ENCODE results near the gene HPN.
A peak's percentile ranks its signal among the peaks of the same experiment; 100 is the strongest.

Gene HPN

DNA sequence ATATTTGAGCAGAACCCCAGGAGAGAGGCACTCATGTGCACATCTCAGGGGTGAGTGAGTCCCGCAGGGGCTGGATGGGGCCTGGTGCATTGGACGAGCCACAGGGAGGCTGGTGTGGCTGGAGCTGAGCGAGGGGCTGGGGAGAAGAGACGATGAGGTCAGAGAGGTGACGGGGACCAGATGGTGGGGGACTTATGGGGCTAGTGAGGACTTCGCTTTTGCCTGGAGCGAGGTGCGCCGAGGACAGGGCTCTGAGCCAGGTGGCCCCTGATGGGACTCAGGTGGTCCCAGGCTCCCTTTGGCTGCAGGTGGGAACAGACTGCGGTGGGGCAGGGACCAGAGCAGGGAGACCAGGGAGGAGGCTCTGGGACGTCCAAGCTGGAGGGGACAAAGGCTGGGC lies 67.2 kb downstream of the HPN start:
- no peak for DNase-seq

DNA sequence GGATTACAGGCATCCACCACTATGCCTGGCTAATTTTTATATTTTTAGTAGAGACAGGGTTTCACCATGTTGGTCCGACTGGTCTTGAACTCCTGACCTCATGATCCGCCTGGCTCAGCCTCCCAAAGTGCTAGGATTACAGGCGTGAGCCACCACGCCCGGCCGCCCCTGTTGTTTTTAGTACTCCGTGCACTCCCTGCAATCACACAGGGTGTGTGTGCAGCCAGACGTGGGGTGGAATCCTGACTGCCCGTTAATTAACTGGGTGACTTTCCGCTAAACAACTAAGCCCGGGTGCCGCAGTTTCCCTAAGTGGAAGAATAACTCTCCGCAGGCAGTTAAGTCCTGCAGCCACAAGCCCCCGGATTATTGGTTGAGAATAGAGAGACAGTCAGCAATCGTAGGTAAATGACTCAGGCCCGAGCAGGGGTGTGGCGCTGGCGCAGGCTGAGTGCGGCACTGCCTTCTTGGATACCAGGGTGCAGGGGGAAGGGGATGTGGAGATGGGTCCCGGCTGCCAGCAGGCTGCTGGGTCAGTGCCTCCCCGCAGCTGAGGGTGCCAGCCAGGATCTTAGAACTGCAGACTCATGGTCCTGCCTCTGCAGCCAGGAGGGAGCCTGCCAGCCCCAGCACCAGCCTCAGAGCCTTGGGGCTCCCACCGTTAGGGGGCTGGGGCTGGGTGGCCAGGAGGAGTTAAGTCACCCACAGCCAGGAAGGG lies 68.0 kb downstream of the HPN start:
- no peak for DNase-seq

DNA sequence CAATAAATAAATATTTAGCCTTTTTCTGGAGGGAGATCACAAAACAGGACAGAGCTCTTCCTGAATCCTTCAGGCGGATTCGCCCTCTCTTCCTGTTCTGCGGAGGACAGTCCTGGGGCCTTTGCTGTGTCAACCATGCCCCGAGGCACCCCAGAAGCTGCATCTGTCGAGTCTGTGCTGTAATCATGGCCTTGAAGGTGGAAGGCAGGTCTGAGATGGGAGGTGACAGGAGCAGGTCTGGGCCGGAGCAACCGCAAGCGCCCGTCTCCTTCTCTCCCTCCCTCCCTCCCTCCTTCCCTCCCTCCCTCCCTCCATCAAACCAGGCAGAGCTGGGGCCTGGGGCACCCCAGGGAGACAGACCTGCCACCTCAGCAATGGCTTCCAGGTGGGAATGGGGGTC lies 69.5 kb downstream of the HPN start:
- no peak for DNase-seq

DNA sequence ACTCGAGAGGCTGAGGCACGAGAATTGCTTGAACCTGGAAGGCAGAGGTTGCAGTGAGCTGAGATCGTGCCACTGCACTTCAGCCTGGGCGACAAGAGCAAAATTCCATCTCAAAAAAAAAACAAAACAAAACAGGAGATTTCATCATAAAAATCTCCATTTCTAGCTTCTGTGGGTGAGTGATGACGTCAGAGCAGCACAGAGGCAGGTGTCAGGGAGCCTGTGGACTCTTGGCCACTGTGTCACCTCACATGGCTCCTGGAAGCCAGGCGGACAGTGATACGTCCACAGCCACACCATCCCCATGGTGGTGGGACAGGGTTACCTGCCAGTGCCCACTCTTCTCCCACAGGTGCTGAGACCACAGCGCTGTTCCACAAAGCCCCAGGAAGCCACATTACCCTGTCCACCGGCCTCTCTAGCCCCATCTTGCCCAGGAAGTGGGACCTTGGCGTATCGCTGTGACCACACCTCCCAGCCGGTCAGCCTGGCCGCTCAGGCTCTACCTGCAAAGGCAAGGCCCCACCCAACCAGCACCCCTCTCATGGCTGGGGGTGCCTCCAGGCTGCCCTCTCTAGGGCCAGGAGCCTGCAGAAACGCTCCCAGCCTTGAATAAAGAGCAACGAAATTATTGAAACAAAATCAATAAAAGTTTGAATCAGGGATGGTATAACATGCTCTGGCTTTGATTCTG lies 71.6 kb downstream of the HPN start:
- no peak for DNase-seq

DNA sequence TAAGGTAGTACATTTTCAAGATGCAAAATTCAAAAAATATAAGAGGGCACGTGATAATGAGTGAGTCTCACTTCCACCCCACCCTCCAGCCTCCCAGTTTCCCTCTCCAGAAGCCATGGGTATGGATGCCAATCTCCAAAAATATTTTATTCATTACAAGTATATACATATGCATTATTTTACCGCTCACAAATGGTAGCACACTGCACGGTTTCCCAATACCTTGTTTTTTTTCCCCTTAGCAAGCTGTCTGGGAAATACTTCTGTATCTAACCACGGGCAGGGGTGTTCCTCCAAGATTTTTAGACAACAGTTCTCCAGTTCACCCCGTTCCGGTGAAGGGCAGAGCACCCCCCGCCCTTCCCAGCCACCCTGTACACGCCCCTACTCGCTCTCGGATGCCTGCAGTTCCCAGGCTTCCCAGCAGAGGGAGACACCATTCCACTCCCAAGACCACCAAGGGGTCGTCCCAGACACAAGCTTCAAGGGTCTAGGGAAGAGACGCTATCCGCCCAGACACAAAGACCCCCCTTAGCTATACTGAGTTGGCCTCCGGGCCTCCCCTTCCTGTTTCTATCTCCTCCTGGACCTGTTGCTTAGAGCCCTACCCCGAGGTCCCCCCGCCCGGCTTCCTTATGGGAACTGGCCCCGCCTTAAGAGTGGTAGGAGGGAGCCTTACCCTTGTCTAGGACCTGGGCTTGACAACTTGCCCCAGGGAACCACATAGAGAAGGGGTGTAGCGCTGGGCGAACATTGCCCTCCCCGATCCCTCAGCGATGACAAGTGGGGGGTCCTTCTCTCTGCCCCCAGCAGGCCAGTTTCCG lies 73.0 kb downstream of the HPN start:
- peak; percentile 85 for DNase-seq

DNA sequence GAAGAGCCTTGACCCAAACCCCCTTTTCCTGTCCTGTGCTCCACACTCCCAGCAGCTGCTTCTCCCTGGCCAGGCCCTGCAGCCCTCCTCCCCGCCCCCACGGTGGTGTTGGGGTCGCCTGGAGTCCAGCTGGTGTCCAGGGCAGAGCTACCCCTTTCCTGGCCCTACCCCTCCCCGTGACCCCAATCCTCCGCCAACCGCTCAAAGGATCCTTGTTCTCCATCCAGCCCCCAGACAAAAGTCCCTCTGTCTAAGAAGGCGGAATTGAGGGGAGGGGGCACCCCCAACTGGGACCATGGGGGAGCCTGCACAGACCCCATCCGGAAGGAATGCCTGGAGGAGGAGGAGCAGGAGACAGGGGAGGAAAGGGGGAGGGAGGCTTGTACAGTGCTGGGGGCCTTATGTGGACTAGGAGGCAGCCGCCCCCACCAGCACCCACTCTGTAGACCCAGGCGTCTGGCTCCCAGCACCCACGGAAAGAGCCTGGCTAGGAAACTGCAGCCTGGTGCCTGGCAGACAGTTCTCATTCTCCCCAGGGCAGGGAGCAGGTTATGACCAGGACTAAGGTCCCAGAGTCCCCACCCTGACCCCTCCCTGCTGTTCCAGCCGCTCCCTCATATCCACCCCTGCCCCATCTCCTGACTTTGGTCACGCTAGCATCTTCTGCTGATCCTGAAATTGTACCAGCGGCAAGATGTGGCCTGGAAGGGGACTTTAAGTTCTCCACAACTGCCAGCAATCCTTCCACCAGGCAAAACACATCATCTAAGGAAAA lies 73.8 kb downstream of the HPN start, which contains the start of gene FXYD3:
TSS of gene FXYD3 (plus strand) at position 647 of the 775 bp plus-strand sequence. CDS start 3,554 bp downstream, outside the sequence.
- no peak for DNase-seq

Measured in NCI-H1694 (cell line).